ENCODE measurements around the gene CALB2. TPM values are rescaled to one million over a fixed set of nuclear protein-coding genes. Genes with fewer than 3 reads are reported as not detected.

The CALB2 gene
- total and polyA plus RNA-seq, 2 experiments from 2014 or later: 2.4 to 4.2 TPM

DNA sequence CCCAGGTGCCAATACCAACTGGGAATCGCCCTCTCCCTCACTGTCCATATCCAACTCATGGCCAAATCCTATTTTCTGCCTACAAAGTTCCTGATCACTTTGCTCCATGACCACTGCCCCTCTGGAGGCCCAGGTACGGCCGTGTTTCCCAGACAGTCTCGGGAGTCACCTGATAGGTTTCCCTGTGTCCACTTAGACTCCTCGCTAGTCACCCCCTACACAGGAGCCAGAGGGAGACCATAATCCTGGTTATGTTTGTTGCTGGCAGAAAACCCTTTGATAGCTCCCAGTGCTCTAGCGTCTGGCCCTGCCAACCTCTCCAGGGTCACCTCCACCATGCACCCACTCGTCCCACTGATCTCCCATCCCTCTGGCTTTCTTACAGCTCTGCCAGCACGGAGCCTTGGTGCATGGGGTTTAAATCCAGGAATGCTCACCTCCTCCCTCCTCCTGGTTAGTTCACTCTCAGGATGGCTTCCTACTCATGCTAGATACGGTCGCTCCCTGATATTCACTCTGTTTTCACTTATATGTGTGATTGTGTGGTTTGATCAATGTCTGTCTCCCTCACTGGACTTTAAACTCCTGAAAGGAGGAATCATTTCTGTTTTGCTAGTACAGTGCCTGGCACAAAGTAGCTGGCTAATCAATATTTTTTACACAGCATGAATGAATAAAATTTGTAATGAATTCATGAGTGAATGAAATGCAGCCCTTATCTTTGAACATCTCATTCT, 7.5 kb upstream of the CALB2 start:
- Mint-ChIP-seq H3K4me1 (peaks cover 8% of the 10 kb centered on the region; the same call in 2 of the 3 replicates), H3K36me3 (ENCODE audit: low read depth) (no peaks in the 10 kb centered on the region), H3K4me3 (no peak overlapping the region), H3K27me3 (ENCODE audit: insufficient read depth, low read depth, poor library complexity) (peaks cover 2% of the 10 kb centered on the region), H3K27ac (no peak overlapping the region), H3K9me3 (no peaks in the 10 kb centered on the region)
- H3K4me3 ChIP-seq: no peak overlapping the region
- no peak overlapping the region for H2AFZ ChIP-seq
- TF ChIP-seq ZNF114 (CRISPR knock-in tag; IDR thresholded peaks at IDR 0.05): no peak
- no peak for TF ChIP-seq JUNB (IDR thresholded peaks at IDR 0.05; ENCODE audit: unreplicated experiment)
- TF ChIP-seq, protein P1, sequence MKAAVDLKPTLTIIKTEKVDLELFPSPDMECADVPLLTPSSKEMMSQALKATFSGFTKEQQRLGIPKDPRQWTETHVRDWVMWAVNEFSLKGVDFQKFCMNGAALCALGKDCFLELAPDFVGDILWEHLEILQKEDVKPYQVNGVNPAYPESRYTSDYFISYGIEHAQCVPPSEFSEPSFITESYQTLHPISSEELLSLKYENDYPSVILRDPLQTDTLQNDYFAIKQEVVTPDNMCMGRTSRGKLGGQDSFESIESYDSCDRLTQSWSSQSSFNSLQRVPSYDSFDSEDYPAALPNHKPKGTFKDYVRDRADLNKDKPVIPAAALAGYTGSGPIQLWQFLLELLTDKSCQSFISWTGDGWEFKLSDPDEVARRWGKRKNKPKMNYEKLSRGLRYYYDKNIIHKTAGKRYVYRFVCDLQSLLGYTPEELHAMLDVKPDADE (IDR thresholded peaks at IDR 0.05): no peak
- TF ChIP-seq, protein P2, sequence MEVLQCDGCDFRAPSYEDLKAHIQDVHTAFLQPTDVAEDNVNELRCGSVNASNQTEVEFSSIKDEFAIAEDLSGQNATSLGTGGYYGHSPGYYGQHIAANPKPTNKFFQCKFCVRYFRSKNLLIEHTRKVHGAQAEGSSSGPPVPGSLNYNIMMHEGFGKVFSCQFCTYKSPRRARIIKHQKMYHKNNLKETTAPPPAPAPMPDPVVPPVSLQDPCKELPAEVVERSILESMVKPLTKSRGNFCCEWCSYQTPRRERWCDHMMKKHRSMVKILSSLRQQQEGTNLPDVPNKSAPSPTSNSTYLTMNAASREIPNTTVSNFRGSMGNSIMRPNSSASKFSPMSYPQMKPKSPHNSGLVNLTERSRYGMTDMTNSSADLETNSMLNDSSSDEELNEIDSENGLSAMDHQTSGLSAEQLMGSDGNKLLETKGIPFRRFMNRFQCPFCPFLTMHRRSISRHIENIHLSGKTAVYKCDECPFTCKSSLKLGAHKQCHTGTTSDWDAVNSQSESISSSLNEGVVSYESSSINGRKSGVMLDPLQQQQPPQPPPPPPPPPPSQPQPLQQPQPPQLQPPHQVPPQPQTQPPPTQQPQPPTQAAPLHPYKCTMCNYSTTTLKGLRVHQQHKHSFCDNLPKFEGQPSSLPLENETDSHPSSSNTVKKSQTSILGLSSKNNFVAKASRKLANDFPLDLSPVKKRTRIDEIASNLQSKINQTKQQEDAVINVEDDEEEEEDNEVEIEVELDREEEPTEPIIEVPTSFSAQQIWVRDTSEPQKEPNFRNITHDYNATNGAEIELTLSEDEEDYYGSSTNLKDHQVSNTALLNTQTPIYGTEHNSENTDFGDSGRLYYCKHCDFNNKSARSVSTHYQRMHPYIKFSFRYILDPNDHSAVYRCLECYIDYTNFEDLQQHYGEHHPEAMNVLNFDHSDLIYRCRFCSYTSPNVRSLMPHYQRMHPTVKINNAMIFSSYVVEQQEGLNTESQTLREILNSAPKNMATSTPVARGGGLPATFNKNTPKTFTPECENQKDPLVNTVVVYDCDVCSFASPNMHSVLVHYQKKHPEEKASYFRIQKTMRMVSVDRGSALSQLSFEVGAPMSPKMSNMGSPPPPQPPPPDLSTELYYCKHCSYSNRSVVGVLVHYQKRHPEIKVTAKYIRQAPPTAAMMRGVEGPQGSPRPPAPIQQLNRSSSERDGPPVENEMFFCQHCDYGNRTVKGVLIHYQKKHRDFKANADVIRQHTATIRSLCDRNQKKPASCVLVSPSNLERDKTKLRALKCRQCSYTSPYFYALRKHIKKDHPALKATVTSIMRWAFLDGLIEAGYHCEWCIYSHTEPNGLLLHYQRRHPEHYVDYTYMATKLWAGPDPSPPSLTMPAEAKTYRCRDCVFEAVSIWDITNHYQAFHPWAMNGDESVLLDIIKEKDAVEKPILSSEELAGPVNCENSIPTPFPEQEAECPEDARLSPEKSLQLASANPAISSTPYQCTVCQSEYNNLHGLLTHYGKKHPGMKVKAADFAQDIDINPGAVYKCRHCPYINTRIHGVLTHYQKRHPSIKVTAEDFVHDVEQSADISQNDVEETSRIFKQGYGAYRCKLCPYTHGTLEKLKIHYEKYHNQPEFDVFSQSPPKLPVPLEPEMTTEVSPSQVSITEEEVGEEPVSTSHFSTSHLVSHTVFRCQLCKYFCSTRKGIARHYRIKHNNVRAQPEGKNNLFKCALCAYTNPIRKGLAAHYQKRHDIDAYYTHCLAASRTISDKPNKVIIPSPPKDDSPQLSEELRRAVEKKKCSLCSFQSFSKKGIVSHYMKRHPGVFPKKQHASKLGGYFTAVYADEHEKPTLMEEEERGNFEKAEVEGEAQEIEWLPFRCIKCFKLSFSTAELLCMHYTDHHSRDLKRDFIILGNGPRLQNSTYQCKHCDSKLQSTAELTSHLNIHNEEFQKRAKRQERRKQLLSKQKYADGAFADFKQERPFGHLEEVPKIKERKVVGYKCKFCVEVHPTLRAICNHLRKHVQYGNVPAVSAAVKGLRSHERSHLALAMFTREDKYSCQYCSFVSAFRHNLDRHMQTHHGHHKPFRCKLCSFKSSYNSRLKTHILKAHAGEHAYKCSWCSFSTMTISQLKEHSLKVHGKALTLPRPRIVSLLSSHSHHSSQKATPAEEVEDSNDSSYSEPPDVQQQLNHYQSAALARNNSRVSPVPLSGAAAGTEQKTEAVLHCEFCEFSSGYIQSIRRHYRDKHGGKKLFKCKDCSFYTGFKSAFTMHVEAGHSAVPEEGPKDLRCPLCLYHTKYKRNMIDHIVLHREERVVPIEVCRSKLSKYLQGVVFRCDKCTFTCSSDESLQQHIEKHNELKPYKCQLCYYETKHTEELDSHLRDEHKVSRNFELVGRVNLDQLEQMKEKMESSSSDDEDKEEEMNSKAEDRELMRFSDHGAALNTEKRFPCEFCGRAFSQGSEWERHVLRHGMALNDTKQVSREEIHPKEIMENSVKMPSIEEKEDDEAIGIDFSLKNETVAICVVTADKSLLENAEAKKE (CRISPR knock-in tag; IDR thresholded peaks at IDR 0.05): no peak
- TF ChIP-seq EZH2phosphoT487 (IDR thresholded peaks at IDR 0.05; ENCODE audit: unreplicated experiment): no peak
- TF ChIP-seq STAT1 (IDR thresholded peaks at IDR 0.05; ENCODE audit: unreplicated experiment): no peak
- TF ChIP-seq POLR2AphosphoS5 (IDR thresholded peaks at IDR 0.05; ENCODE audit: low read depth): no peak
- TF ChIP-seq CREB1 (CRISPR knock-in tag; IDR thresholded peaks at IDR 0.05; ENCODE audit: low read depth): no peak
- TF ChIP-seq EZH2 (IDR thresholded peaks at IDR 0.05; ENCODE audit: low read depth, unreplicated experiment): no peak
- TF ChIP-seq, protein P3, sequence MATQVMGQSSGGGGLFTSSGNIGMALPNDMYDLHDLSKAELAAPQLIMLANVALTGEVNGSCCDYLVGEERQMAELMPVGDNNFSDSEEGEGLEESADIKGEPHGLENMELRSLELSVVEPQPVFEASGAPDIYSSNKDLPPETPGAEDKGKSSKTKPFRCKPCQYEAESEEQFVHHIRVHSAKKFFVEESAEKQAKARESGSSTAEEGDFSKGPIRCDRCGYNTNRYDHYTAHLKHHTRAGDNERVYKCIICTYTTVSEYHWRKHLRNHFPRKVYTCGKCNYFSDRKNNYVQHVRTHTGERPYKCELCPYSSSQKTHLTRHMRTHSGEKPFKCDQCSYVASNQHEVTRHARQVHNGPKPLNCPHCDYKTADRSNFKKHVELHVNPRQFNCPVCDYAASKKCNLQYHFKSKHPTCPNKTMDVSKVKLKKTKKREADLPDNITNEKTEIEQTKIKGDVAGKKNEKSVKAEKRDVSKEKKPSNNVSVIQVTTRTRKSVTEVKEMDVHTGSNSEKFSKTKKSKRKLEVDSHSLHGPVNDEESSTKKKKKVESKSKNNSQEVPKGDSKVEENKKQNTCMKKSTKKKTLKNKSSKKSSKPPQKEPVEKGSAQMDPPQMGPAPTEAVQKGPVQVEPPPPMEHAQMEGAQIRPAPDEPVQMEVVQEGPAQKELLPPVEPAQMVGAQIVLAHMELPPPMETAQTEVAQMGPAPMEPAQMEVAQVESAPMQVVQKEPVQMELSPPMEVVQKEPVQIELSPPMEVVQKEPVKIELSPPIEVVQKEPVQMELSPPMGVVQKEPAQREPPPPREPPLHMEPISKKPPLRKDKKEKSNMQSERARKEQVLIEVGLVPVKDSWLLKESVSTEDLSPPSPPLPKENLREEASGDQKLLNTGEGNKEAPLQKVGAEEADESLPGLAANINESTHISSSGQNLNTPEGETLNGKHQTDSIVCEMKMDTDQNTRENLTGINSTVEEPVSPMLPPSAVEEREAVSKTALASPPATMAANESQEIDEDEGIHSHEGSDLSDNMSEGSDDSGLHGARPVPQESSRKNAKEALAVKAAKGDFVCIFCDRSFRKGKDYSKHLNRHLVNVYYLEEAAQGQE (IDR thresholded peaks at IDR 0.05; ENCODE audit: unreplicated experiment): no peak
- H3K27me3 ChIP-seq (ENCODE audit: insufficient read depth): no peaks in the 10 kb centered on the region
- H3K79me2 ChIP-seq (replicated peaks; ENCODE audit: insufficient read depth): no peaks in the 10 kb centered on the region
- H3K27ac ChIP-seq (ENCODE audit: low read depth): no peak overlapping the region
- no peaks in the 10 kb centered on the region for H3K9me2 ChIP-seq (ENCODE audit: insufficient read depth)
- no peak overlapping the region for H3K4me2 ChIP-seq
- no peak for ATAC-seq
- no peak for DNase-seq (ENCODE audit: low spot score)
- no peaks in the 10 kb centered on the region for H3K4me1 ChIP-seq (ENCODE audit: insufficient read depth)
- H4K20me1 ChIP-seq (replicated peaks; ENCODE audit: insufficient read depth): no peaks in the 10 kb centered on the region
- H3F3A ChIP-seq (replicated peaks; ENCODE audit: low read depth): no peaks in the 10 kb centered on the region
- H3K36me3 ChIP-seq (ENCODE audit: insufficient read depth): no peaks in the 10 kb centered on the region
